HG03045 (cell line): ENCODE data around the gene MTCL1.
"Not testable (repeated sequence)": the region's sequence is repeated elsewhere in the genome, so short reads cannot be mapped to it uniquely, and the experiment has no call there.

Experiments used
- ATAC-seq: cut with Tn5 transposase; IDR thresholded peaks from one replicate; pipeline ENCODE4 v1.9.1; 2021; ENCODE audit warnings: mild to moderate bottlenecking, moderate library complexity; ENCODE audit not compliant: unreplicated experiment

The MTCL1 gene

DNA sequence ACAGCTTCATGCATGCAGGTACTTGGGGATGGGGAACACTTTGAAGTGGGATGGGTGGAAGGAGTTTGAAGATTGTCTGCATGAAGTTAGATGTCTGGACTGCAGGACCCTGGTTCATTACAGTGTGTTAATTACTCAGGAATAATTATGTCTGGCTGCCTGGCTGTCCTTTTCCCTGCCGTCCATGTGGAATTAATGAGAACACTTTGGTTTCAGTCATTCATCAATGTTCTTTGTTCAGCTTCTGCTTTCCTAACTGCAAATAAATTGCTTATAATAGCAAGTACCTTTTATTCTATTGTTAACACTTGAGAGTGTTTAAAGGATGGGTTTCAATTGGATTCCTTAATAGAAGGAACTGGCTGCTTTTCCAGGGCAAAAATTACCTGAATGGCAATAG, 35.8 kb downstream of the MTCL1 start:
- ATAC-seq = no peak

DNA sequence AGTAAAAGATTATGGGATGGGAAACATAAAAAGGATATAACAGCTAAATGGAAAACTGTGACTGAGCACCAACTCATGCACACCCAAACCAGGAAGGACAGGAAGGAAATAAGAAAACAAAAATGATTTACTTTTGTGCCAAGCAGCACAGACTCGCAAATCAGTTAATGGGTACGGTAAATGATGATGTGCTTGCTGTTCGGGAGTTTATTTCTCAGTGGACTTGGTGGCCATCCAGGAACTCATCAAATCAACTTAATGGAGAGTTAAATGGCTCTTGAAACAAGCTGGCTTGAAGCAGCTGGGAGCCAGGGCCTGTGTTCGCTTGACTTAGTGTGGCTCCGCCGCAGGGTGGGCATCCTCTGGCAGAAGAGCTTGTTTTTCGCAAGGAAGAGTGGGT, 36.2 kb downstream of the MTCL1 start:
- ATAC-seq = no peak

DNA sequence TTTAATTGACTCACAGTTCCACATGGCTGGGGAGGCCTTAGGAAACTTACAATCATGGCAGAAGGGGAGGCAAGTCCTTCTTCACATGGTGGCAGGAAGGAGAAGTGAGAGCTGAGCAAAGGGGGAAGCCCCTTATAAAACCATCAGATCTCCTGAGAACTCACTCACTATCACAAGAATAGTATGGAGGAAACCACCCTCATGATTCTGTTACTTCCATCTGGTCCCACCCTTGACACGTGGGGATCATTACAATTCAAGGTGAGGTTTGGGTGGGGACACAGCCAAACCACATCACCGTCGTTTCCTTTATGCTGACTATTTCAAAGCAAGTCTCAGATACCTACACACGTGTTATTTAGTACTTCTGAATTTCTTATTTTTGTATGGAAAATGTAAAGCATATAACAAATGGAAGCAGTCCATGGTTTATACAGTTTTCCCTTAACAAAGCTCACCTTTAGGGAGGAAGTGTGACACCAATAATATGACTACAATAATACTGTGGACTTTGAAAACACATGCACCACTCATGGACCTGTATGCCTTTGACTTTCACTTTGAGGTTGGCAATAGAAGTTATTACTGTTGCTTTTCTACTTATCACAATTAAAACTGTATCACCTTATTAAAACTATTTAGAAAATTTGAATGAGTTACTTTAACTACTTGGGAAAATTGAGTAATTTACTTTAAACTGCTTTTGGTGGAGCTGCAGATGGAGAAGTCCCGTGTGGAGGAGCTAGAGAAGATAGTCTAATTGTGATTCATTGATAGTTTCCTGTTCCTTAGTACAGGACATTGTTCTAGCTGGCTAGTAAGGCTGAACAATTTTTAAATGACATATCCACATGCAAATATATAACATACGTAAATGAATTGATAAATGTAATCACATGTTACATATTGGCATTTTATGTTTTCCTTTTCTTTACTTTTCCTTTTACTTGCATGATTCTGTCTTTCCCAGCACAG, 37.3 kb downstream of the MTCL1 start:
- no peak for ATAC-seq

DNA sequence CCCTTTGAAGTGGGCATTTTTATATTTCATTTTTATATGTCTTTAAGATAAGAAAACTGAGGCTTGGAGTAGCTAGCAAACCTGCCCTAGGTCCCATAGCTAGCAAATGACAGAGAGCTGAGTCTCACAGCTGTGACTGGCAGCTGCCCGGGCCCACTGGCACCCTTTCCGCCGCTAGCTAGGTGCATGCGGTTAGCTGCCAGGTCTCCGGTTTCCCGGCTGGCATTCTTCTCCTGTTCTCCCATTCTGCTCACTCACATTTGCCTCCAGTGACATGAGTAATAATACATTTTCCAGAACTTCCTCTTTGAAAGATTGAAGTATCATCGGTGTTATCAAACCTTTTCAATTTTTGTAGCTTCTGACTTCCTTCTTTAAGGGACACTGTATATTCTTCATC, 38.7 kb downstream of the MTCL1 start:
- no peak for ATAC-seq

DNA sequence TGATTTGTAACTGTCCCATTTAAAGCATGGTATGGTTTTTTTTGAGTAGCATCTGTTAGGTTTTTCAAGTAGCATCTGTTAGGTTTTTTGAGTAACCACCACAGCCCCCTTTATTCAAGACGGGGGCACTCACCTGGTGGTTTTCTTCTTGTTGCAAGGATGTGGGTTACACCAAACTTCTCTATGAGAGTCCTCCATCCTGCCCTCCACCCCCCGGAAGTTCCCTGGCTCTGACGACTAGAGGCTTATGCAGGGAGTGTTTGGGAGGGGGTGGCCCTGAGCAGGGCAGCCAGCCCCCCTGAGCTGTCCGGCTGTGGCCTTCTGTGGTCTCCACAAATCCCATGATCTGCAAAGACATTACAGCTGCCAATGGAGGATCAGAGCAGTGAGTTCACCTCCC, 39.3 kb downstream of the MTCL1 start:
- ATAC-seq = no peak

DNA sequence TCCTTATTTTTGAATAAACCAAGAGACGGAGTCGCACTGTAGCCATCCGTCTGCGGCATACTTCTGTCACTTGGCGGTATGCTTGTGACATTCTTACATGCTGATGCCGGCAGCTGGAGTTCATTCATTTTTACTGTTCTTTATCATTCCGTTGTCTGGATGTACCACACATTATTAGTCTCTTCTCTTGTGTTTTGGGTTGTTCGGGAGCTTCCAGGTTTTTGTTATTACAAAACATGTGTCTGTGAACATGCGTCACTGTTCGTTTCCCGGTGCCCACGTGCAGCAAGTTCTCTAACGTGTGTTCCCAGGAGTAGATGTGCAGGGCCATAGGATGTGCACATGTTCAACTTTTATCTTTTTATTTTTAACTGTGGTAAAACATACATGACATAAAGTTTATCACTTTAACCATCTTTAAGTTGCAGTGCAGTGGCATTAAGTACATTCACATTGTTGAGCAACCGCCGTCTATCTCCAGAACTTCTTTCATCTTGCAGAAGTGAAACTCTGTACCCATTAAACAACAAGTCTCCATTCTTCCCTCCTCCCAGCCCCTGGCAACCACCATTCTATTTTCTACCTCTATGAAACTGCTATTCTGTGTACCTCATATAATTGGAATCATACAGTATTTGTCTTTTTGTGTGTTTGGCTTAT, 40.1 kb downstream of the MTCL1 start:
- ATAC-seq = no peak

DNA sequence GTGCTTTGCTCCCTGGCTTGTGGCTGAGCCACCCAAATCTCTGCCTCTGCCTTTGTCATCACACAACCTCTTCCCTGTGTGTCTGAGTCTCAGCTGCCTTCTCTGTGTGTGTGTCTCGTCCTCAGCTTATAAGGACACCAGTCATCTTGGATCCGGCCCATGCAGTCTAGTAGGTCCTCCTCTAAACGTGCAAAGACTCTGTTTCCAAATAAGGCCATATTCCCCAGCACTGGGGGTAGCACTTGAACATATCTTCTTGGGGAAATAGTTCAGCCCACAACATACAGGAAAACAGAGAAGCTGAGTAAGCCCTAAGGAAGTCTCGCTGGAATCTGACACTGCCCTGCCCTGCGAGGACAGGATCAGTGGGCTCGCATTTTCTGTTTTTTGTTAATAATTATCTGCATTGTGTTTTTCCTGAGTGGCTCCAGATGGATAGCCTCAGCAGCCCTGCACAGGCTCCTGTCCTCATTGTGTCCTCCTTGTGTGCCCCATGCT, 42.1 kb downstream of the MTCL1 start:
- ATAC-seq = no peak

DNA sequence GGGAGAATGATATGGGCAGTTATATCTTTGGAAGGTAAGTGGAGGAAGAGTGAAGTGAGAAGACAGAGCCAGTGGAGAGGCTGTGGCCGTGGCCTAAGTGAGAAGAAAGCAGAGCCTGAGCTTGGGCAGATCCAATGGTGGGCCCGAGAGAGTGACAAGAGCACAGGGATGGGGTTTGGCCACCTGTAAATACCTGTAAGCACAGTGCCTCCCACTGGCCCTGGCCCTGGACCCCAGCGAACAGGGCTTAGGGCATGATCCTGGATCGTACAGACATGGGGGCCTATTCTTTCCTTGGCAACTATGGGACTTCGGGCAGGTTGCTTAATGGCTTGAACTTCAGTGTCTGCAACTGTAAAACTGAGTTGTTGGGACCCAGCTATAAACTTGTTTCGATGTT, 44.1 kb downstream of the MTCL1 start:
- no peak for ATAC-seq

DNA sequence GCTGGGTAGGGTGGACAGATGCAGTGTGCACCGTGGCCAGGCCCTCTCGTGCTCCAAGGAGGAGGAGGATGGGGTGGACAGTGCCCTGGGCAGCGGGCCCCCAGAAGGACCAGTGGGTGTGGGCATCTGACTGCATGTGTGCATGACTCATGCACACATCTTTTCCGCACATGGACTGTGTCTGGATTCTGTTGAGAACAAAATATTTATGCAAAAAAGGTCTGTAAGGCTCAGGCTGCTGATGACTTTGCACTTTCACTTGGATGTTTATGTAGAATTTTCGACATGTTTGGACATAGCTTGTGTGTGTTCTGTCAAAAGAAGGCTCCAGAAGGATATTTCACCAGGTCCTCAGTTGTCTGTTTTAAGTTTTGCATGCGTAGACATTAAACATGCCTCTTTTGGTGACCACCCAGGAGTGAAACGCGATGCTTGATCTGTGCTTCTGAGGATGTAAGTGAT, 45.6 kb downstream of the MTCL1 start:
- ATAC-seq = no peak

DNA sequence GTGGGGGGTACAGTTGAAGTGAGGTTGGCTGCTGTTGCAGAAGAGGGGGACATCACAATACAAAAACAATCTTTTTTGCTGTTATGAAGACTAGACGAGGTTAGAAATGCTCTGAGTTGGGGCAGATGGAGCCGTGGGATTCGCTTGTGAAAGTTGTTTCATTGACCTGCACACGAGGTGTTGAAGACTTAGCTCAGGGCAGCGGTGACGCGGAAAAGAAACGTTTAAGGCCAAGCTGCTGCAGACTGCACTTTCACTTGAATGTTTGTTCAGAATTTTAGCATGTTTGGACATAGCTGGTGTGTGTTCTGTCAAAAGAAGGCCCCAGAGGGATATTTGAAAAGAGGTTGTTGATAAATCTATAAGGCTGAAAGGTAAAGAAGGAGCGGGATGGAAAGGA, 46.3 kb downstream of the MTCL1 start:
- ATAC-seq = no peak

DNA sequence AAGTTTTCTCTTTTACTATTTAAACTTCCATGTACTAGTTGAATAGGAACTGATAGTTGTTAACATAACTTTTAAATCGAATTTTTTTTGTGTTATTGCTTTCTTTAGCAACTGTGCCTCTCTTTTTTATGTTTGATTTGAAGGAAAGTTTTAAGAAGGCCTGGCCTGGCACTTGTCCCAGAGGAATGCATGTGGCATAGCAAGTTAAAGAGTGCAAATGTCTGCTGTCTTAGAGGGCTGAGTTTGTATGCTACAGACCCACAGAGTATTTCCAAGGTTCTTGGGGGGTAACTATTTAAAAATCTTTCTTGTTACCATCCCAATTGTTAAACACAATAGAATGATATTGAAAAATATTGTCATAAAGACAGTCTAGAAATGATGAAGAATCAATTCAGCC, 47.0 kb downstream of the MTCL1 start:
- no peak for ATAC-seq

DNA sequence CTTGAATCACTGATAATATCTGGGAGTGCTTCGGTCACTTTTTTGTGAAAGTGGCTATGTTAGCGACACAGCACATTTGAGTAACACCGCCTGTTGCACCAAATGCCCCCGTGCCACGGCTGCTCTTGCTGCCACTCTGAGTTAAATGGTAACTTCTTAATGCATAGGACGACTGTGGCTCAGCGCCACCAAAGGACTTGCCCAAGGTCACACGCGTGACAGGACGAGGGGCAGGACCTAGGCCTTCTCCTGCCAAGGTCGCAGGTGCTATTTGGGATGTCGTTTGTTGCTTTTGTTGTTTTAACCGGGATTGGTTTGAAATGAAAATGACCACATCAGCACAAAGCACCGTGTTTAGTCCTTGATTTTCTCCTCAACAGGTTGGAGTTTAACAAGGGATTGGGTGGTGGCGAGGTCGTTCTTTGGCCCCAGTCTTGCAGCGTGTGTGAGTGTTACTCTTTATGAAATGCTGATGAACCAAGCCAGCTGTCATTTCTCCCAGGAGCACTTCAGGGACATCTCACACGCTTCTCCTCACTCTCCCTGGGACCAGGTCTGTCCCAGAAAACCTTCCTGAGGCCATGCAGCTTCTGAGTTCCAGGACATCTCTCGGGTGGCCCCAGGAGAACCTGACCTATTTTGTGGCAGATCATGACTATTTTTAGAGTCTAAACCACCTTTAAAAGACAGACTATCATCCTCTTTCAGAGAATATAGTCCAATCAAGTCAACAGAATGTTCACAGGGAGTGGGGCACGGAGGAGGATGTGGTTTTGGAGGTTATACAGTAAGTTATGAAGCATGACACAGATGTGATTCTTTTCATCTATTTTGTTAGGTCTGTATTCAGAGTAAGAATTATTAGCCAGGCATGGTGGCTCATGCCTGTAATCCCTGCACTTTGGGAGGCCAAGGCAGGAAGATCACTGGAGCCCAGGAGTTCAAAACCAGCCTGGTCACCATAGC, 49.9 kb downstream of the MTCL1 start:
- no peak for ATAC-seq

DNA sequence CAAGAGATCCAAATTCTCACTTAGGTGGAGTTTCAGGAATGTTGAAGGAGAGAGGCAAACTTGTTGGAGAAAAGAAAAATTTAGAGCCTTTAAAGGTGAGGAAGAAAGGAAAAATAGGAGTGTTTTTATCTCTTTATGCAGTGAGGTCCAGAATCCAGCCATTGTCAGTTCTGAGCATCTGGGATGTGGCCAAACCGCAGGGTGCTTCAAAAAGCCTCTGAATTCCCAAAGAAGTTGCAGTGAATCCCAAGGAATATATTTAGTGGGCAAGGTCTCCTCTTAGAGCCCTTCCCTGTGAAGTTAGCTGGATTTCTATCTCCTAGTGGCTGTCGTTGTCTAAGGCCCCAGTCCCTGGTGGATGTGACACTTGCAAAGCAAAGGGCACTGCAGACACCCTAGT, 51.2 kb downstream of the MTCL1 start:
- no peak for ATAC-seq

DNA sequence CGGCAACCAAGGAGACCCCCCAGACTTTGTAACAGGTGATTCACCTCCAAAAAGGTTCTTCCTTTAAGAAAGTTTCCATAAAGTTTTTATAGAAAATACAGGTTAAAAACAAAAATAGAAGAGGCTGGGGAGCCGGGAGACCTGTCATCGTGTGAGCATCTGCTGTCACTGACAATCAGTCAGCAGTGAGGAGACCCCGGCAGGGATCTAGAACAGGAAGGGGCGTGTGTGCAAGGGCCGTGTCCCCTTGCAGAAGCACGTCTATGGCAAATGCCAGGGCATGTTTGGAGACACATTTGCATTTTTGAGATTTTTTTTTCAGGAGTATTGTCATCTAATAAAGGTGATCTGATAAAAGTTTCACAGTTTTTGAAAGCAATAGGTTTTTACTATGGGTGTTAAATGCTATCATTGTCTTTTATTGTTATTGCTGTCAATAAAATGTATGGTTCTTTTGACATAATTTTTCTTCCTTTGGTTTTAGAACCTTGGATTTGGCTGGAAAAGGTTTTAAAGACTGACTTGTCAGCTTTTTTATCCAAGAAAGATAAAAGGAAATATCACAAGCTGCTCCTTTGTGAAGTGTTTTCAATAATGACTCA, 52.1 kb downstream of the MTCL1 start:
- no peak for ATAC-seq

DNA sequence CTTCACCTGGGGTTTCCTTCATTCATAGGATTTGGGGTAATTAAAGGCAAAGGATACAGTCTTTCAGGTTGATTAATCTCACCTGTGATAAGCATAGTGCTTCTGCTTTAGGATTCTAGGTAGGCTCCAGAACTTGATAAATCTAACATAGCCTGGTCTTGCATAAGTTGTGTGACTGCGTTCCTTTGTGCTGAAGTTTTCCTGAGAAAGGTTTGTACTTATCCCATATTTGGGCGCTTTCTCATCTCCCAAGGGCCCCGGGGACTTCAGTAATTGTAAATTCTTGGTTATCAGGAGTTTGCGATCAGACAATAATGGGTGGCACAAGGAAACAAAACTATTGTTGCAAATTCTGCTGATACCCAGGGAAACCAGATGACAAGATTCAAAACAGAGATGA, 53.1 kb downstream of the MTCL1 start:
- no peak for ATAC-seq

DNA sequence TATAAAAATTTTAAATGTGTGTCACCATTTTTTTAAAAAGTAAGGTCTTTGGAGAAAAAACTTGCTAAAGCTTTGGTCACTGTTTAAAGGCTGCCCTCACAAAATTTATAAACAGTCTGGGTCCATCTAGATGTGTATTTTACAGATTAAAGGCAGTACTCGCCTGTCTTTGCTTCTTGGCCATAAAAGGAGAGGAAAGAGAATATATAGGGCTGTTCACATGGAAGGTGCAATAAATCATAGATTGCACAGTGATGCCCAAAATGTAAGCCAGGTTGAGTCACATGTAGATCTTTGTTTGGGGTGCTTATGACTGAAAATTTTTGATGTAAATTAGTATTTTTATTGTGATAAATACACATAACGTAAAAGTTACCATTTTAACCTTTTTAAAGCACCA, 55.6 kb downstream of the MTCL1 start:
- ATAC-seq = no peak

DNA sequence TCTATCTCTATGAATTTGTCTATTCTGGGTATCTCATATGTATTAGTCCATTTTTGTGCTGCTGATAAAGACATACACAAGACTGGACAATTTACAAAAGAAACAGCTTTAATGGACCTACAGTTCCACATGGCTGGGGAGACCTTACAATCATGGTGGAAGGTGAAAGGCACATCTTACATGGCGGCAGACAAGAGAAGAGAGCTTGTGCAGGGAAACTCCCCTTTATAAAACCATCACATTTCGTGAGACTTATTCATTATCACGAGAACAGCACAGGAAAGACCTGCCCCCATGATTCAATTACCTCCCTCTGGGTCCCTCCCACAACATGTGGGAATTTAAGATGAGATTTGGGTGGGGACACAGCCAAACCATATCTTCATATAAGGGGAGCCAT, 56.2 kb downstream of the MTCL1 start:
- not testable (repeated sequence) for ATAC-seq

DNA sequence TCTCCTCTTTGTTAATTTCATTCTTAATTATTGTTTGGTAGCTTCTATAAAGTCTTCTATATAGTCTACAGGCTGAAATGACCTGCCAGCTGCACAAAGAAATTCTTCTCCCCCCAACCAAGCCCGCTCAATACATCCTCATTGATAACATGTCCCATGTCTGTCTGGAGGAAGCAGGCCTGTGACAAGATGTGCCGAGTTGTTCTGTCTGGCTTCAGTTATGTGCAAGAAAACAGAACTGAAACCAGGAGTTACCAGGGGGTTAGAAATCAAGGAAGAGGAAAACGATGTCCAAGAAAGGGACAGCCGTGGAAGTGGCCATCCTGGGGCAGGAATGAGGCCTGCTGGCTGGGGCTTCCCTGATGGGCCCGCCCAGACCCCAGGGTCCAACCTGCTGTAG, 57.6 kb downstream of the MTCL1 start:
- ATAC-seq = no peak

DNA sequence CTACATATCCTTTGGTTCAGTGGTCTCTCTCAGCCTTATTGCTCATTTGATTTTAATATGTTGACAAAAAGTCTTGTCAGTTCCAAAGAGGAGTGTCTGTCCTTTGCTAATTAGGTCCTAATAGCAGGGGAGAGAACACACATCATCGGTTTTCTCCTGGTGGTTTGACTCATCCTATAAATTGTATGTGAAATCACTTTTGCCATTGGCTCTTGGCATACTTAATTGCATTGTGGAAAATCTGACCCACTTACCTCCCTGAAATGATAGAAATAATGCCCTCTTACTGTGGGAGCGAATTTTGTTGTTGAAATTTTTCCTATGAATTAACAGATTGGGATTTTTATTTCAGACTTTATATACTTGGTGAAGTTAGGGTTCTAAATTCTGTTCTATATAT, 58.3 kb downstream of the MTCL1 start:
- no peak for ATAC-seq

DNA sequence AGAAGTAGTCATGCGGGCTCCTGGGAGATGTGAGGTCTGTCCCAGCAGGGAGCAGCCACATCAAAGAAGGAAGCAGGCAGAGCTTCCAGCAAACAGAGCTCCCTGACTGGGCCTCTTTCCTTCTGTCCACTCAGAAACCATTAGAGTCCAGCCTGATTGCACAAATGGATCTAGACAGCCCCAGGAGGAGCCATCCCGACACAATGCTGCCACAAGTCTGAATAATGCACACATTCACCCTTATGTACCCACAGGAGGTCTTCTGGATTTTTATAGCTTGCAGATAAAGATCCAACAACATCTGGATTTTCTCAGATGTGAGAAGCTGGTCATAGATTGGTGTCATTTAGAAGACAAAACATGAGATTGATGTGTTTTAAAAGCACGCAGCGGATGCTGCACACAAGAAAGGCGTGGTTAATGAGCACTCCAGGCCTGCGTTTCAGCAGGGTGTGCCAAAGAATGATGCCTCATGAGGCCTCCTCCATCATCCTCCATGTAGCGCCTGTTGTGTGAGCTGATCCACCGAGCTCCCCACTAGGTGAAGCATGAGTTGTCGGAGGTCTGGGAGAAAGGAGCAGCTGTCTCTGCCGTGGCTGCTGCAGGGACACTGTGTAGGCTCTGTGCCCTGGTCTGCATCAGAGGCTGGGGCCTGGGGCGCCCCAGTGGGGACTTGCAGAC, 60.6 kb downstream of the MTCL1 start:
- no peak for ATAC-seq
